Suppressor macrophage (primary cell): Measurements from ENCODE around the gene PLEKHG5.

Source experiments
- DNase-seq, 4 experiments: peaks; one replicate each; pipeline ENCODE4 v3.0.0-alpha.2; 2020 to 2022

Gene PLEKHG5

DNA sequence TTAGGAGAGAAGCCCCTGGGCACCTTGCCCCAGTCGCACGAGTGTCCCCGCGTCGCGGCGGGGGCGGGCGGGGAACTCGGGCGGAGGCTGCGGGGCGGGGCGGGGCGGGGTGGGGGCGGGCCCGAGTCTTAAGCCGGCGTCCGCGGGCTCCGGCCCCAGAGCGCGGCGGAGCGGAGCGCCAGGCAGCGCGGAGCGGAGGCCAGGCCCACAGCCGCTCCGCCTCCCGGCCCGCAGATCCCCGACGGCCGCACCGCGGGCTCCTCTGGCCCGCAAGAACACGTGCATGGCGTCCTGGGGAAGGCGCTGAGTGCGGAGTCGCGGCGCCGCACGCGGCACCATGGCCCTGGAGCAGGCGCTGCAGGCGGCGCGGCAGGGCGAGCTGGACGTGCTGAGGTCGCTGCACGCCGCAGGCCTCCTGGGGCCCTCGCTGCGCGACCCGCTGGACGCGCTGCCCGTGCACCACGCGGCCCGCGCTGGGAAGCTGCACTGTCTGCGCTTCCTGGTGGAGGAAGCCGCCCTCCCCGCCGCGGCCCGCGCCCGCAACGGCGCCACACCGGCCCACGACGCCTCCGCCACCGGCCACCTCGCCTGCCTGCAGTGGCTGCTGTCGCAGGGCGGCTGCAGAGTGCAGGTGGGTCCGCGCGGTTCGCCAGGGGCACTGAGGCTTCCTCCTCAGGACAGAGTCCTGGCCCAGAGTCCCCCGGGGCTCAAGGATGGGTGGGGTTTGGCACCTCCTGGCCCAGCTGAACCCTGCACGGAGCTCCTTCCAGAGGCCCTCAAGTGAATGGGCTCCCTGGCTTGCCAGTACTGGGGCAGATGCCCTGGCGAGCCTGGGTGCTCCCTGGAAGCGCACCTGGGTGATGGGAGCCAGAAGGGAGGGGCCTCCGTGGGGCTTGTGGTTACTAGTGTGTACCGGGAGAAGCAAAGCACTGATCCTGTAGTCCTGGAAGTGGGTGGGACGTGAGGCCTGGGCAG is 66.6 kb downstream of the PLEKHG5 start, which contains the start of gene ESPN:
Gene ESPN, plus strand, starts transcription at position 158 of the 975 bp plus-strand sequence. Its CDS starts 180 bp downstream, at position 338.
- peak in 2 of 4 experiments; percentile 23 to 54 for DNase-seq

DNA sequence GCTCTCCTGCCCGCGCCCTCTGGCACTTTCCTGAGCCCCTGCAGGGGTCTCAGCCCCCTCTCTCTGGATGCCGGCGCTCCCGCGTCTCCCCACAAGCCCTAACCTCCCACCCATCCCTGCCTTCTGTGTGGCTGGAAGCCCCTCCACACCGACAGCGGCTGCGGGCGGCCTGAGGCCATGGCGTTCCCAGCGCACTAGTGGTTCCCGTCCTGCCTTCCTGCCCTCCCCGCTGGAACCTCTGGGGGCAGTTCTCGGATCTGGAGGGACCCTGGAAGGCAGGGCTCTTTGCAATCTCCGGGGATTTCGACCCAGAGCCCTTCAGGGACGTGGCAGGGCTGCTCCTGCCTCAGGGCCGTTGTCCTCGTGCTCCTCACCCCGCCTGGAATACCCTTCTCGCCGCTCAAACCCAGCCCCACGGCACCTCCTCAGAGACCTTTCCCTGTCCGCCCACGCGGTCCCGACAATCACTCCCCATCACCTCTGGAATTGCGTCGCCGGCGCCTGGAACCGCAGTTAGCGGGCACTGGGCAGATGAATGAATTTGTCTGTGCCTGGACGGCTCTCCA is 67.4 kb downstream of the PLEKHG5 start:
- no peak for DNase-seq

DNA sequence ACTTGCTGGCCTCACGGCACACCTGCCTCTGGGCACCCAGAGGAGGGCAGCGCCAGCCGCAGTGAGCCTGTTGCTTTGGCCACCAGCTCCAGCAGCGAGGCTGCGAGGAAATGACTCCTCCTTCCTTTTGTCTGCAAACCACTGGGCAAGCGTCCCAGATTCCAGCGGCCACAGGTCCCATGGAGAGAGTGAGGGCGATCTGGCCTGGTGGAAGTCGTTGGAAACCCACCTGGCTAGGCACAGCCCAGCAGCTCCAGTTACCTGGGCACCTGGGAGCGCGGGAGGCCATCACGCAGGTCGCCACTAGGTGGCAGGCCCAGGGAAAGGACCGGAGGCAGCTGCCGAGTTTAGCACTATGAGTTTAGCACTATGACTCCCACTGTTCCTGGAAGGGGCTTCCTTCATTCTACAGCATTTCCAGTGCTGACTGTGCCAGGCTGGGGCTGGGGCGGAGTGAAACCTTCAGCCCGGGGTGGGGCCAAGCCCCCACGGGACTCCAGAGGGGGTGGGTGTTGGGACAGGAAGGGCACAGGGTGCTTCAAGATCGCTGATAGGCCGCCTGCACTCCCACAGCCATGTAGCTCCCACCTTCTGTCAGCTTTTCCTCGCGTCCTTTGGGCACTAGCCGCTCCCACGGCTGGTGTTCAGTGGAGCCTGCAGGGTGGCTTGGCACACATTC is 68.0 kb downstream of the PLEKHG5 start:
- peak; percentile 20 to 49 (median 34) for DNase-seq

DNA sequence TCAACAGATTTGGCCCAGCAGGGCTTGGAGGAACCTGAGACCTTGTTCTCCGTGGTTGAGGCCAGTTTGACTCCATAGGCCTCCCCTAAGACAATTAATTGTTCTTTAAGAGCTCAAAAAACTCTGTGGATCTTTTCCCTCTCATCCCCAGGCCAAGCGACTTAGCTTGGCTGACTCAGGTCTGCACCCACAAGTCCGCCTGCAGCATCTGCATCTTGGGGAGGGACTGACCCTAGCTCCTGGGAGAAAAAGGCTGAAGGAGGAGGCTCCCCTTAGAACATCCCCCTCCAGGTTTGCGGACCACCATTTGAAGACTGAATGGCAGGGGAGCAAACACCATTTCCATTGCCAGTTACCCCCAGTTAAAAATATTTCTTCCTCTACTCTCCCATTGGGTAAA is 70.2 kb downstream of the PLEKHG5 start:
- no peak for DNase-seq

DNA sequence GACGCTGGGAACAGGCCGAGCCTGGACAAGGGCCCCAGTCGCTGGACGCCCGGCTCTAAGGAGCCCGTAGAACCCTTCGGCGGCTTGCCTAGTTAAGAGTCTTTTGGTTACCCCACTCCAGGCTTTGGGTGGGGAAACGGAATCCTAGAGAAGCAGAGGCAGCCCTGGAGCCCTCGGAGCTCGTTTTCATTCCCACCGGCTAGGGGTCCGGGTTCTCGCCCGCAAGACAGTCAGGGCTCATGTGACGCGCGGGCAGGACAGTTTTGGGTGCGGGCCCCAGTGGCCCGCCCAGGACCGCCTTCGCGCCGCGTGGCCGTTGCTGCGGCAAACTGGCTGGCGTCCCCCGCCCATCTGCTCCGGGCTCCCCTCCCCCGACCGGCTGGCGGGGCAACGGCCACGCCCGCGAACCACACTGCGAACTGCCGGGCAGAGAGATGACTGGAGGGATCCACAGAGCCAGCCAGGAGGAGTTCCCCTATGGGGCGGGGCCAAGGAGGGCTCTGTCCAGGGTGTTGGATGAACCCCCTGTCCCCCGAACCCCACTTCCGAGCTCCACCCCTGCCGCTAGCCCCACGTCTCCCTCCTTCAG is 70.9 kb downstream of the PLEKHG5 start:
- DNase-seq: no peak

DNA sequence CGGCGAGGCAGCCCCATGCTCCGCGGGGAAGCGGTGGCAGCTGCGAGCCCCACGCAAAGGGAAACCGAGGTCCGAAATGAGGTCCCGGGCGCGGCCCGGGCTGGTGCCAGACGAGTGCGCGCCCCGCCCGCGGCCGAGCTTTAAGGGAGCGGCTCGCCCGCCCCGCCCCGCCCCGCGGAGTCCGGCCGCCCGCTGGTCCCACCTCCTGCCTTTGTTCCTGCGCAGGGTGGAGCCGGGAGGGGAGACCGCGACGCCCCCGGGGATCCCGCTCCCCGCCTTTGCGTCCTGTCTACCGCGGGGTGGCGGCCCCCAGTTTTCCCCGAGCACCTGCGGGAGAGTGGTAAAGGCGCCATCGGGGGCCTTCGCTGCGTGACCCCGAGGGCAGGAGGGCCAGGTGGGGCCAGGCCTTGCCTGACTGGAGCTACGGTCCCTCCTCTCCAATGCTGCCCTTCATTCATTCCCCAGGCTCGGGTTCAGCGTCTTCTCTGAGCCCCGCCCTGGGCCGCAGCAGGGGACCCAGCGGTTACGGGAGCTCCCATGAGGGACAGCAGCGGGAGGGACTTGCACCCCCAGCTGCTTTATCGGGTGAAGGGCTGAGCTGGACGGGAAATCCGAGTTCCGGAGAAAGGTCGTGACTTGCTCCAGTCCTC is 71.5 kb downstream of the PLEKHG5 start, which contains the start of gene HES2:
Gene HES2, minus strand, starts transcription at position 116 of the 650 bp plus-strand sequence. Its CDS starts 99 bp downstream, at position 17.
- peak in 2 of 4 experiments; percentile 28 to 51 for DNase-seq

DNA sequence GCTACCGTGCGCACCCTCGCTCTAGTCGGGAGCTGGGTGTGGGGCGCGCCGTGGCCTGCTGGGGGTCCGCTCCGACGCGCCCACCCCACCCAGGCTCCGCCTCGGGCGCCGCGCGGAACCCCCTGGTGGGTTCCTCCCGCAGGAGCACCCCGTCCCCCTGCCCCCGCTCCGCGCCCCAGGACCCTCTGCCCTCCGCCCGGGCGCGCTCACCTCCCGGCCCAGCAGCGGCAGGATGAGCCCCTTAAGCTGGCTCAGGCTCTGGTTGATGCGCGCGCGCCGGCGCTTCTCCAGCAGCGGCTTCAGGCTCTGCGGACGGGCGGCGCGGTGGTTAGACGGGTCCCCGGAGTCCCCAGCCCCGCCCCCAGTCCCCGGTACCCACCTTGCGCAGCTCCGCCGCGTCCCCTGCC is 72.1 kb downstream of the PLEKHG5 start:
- no peak for DNase-seq

DNA sequence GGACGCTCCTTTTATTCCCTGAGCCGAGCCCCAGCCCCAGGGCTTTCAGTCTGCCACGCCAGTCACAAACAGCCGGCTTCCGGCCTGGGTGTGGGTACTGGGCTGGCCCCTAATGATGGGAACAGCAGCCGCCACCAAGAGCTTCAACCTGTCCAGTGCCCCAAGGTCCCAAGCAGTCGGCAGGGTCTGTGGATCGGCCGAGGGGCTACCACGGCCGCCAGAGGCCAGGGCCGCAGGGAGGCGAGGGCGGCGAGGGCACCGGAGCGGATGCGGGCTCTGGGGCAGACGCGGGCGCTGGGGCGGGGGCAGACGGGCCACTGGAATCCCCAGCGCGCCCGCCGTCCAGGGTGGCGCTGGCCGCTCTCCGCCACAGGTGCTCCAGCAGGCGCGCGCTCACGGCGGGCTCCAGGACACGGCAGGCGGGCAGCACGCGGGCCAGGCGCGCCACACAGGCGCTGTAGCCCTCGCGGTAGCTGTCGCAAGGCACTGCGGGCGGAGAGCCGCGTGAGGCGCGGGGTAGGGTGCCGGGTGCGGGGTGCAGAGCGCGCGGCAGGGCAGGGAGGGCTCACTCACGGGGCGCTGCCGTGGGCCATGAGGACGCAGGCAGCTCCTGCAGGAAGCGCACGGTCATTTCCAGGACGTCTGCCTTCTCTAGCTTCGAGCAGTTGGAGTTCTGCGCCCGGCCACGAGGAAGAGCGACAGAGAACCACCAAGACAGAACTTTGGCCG is 72.6 kb downstream of the PLEKHG5 start:
- DNase-seq: peak in 1 of 4 experiments; percentile 13

DNA sequence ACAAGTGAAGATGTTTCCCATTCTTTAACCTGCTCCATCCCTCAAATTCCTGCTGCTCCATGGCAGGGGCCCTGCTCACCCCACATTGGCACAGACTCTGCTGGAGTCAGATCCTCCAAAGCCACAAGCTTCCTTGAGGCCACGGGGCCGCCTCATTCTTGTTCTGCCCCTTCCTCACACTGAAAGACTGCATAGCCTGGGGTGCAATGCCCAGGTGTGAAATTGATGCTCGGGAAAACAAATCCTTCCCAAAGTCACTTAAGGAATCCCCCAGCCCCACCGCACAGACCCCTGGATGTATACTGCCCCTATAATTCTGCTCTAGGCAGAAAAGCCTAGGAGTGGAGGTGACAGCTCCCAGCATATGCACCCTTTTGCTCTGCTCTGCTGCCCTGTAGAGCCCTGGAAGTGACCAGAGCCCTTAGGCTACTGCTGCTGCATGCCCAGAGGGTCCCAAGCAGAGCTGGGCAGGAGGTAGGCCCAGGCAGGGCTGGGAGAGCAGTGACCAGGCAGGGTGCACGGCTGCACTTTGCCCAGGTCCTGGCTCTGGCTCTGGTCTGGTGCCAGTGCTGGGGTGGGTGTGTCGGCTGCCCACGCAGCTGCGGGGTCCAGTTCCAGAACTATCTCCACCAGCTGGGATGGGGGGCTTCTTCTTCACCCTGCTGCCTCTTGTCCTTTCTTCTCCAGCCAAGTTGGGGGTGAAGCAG is 73.4 kb downstream of the PLEKHG5 start:
- no peak for DNase-seq
